GM21423 (cell line): Measurements from ENCODE around the gene SYNJ2BP.
"Not testable (repeated sequence)": the region's sequence is repeated elsewhere in the genome, so short reads cannot be mapped to it uniquely, and the experiment has no call there.

Experiments used
- ATAC-seq: cut with Tn5 transposase; IDR thresholded peaks from one replicate; pipeline ENCODE4 v1.9.1; 2021; ENCODE audit warnings: mild to moderate bottlenecking, moderate library complexity; ENCODE audit not compliant: unreplicated experiment

Gene SYNJ2BP

GRCh38 chr14:70416725-70417349, at the start of gene SYNJ2BP:
Gene SYNJ2BP (minus strand): TSS chr14:70417090. CDS start chr14:70416963, 127 bp downstream.
- peak; percentile 66 for ATAC-seq

DNA sequence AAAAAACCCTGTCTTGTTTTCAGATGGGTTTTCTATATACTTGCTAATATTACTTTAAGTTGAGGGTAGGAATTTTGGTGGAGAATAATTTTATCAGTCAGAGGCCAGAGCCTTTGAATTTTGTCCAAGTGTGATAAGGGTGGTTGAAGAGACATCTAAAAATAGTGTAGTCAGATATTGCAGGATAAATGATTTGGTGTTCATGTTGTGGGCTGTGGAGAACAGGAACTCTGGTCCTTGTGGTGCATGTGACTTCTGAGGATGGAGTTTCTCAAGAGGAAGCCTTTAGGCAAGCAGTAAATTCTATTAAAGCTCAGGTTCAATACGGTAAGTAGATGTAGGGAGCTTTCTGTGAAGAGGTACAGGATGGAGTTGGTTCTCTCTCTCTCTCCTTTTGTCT, 37.8 kb upstream of the SYNJ2BP start:
- ATAC-seq: no peak

DNA sequence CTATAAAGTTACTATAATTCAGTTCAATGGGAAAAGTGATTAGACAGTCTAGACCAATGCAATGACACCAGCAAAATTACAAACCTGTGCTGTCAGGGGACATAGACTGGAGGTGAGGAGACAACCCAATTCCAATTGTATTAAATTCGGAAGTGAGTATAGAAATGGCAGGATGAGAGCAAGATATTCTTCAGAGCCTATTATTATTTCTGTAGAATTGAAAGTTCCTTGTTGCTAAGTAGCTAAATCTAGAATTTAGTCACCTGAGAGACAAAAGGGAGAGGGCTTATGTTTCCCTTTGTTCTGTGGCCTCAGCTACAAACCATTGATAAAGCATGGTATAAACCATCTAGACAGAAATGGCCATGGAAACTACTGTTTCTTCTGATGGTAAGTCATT, 35.0 kb upstream of the SYNJ2BP start, which contains the start of gene ADAM21:
TSS of gene ADAM21 (plus strand) at position 301 of the 400 bp plus-strand sequence. CDS start 5,326 bp downstream, outside the sequence.
- no peak for ATAC-seq

GRCh38 chr14:70448633-70449340, 31.9 kb upstream of the SYNJ2BP start:
- ATAC-seq: no peak

GRCh38 chr14:70442750-70443149, 25.9 kb upstream of the SYNJ2BP start:
- no peak for ATAC-seq

DNA sequence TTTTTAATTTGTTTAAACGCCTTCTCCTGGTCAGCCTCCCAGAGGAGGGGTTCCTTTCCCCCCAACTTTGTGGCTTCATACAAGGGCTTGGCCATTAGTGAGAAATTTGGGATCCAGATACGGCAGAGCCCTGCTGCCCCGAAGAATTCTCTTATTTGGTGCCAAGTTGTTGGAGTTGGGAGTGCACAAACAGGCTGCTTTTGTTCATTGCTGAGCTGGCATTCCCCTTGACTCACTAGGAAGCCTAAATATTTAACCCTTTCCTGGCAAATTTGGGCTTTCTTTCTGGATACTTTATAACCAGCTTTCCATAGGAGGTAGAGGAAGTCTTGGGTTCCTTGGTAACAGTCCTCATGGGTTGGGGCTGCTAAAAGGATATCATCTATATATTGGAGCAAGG, 24.8 kb upstream of the SYNJ2BP start:
- ATAC-seq: no peak

GRCh38 chr14:70436867-70437266, 20.0 kb upstream of the SYNJ2BP start:
- no peak for ATAC-seq

DNA sequence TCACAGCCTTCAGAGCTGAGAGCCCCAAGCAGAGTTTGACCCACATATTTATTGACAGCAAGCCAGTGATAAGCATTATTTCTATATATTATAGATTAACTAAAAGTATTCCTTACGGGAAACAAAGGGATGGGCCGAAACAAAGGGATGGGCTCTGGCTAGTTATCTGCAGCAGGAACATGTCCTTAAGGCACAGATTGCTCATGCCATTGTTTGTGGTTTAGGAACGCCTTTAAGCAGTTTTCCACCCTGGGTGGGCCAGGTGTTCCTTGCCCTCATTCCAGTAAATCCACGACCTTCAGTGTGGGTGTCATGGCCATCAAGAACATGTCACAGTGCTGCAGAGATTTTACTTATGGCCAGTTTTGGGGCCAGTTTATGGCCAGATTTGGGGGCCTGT, 9.7 kb upstream of the SYNJ2BP start:
- not testable (repeated sequence) for ATAC-seq

GRCh38 chr14:70425354-70425753, 8.5 kb upstream of the SYNJ2BP start:
- ATAC-seq: no peak

- no peak for ATAC-seq
Measured at GRCh38 chr14:70422538-70422937, 5.6 kb upstream of the SYNJ2BP start.

- not testable (repeated sequence) for ATAC-seq
Measured at GRCh38 chr14:70419270-70419931, 2.5 kb upstream of the SYNJ2BP start.

GRCh38 chr14:70416338-70416724, 559 bp downstream of the SYNJ2BP start:
- ATAC-seq: no peak

GRCh38 chr14:70415788-70416187, 1.1 kb downstream of the SYNJ2BP start:
- ATAC-seq: no peak

DNA sequence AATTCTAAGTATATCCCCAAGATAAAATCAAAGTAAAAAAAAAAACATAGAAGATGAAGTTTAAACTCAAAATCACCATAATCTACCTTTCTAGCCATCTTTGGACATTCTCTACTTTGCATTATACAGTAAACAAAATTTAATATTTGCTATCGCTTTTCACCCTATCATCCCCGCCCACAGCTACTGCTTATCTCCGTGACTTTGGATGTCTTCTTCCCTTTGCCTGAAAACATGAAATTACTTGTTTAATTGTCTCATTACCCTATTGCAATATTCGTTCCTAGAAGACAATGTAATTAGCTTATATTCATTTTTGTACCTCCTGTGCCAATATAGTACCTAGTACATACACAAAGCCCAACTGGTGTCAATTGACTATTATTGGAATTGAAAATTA, 9.3 kb downstream of the SYNJ2BP start:
- no peak for ATAC-seq

- not testable (repeated sequence) for ATAC-seq
Measured at GRCh38 chr14:70406216-70406615, 10.7 kb downstream of the SYNJ2BP start.

DNA sequence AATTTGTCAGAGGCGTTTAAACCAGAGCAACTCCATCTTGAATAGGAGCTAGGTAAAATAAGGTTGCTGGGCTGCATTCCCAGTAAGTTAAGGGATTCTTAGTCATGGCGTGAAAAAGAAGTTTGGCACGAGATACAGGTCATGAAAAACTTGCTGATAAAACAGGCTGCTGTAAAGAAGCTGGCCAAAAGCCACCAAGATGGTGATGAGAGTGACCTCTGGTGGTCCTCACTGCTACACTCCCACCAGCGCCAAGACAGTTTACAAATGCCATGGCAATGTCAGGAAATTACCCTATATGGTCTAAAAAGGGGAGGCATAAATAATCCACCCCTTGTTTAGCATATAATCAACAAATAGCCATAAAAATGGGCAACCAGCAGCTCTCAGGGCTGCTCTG, 13.6 kb downstream of the SYNJ2BP start:
- ATAC-seq: not testable (repeated sequence)

GRCh38 chr14:70401643-70402042, 15.2 kb downstream of the SYNJ2BP start:
- ATAC-seq: no peak

- no peak for ATAC-seq
Measured at GRCh38 chr14:70398706-70399431, 18.0 kb downstream of the SYNJ2BP start.

DNA sequence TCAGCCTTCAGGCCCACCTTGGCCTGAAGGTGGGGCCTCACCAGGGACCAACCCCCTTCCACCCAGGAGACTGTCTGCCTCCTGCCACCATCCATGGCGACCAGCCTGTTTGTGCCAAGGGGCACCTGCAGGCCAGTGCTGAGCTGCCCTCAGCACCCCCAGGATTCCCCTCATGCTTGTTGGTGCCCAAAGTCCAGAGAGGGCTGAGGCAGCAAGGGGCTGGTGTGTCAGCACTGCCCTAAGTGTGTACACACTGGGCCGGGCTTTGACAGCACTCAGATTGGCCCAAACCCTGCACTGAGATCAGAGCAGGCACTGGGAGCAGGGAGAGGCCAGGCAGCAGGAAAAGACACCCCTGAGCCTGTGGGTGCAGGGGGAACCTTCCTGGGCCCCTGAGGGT, 18.6 kb downstream of the SYNJ2BP start:
- ATAC-seq: no peak

GRCh38 chr14:70397746-70398145, 19.1 kb downstream of the SYNJ2BP start:
- no peak for ATAC-seq

- ATAC-seq: no peak
Measured at GRCh38 chr14:70394674-70395306, 22.1 kb downstream of the SYNJ2BP start.
